ENCODE data around the gene PRL.

DNA sequence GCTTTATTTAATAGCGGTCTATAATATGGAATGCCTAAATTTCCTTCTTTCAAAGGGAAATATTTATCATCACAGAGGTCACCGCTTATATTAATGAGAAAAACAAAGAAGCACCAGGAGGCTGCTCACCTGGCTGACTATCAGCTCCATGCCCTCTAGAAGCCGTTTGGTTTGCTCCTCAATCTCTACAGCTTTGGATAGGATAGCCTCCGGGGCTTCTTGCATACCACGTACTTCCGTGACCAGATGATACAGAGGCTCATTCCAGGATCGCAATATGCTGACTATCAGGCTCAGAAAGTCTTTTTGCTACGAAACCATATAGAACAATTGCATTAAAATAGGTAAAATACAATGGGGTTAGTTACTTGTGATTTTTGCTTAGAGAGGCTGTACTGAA is 6.8 kb downstream of the PRL start:
- TF ChIP-seq ZNF558 (tag by site-specific recombination; IDR thresholded peaks at IDR 0.05) (no peak), ZNF274 (IDR thresholded peaks at IDR 0.05; ENCODE audit: low read length) (no peak), ZNF274 (tag by site-specific recombination; IDR thresholded peaks at IDR 0.05; ENCODE audit: borderline replicate concordance) (no peak), ZBTB7A (tag by site-specific recombination; IDR thresholded peaks at IDR 0.05; ENCODE audit: low read depth) (no peak), YY1 (tag by site-specific recombination; IDR thresholded peaks at IDR 0.05) (no peak), ZNF121 (tag by site-specific recombination; IDR thresholded peaks at IDR 0.05) (no peak)
- TF ChIP-seq, protein P1, sequence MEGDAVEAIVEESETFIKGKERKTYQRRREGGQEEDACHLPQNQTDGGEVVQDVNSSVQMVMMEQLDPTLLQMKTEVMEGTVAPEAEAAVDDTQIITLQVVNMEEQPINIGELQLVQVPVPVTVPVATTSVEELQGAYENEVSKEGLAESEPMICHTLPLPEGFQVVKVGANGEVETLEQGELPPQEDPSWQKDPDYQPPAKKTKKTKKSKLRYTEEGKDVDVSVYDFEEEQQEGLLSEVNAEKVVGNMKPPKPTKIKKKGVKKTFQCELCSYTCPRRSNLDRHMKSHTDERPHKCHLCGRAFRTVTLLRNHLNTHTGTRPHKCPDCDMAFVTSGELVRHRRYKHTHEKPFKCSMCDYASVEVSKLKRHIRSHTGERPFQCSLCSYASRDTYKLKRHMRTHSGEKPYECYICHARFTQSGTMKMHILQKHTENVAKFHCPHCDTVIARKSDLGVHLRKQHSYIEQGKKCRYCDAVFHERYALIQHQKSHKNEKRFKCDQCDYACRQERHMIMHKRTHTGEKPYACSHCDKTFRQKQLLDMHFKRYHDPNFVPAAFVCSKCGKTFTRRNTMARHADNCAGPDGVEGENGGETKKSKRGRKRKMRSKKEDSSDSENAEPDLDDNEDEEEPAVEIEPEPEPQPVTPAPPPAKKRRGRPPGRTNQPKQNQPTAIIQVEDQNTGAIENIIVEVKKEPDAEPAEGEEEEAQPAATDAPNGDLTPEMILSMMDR (tag by site-specific recombination; IDR thresholded peaks at IDR 0.05): no peak
- TF ChIP-seq, protein P2, sequence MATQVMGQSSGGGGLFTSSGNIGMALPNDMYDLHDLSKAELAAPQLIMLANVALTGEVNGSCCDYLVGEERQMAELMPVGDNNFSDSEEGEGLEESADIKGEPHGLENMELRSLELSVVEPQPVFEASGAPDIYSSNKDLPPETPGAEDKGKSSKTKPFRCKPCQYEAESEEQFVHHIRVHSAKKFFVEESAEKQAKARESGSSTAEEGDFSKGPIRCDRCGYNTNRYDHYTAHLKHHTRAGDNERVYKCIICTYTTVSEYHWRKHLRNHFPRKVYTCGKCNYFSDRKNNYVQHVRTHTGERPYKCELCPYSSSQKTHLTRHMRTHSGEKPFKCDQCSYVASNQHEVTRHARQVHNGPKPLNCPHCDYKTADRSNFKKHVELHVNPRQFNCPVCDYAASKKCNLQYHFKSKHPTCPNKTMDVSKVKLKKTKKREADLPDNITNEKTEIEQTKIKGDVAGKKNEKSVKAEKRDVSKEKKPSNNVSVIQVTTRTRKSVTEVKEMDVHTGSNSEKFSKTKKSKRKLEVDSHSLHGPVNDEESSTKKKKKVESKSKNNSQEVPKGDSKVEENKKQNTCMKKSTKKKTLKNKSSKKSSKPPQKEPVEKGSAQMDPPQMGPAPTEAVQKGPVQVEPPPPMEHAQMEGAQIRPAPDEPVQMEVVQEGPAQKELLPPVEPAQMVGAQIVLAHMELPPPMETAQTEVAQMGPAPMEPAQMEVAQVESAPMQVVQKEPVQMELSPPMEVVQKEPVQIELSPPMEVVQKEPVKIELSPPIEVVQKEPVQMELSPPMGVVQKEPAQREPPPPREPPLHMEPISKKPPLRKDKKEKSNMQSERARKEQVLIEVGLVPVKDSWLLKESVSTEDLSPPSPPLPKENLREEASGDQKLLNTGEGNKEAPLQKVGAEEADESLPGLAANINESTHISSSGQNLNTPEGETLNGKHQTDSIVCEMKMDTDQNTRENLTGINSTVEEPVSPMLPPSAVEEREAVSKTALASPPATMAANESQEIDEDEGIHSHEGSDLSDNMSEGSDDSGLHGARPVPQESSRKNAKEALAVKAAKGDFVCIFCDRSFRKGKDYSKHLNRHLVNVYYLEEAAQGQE (tag by site-specific recombination; IDR thresholded peaks at IDR 0.05): no peak
- TF ChIP-seq, protein P3, sequence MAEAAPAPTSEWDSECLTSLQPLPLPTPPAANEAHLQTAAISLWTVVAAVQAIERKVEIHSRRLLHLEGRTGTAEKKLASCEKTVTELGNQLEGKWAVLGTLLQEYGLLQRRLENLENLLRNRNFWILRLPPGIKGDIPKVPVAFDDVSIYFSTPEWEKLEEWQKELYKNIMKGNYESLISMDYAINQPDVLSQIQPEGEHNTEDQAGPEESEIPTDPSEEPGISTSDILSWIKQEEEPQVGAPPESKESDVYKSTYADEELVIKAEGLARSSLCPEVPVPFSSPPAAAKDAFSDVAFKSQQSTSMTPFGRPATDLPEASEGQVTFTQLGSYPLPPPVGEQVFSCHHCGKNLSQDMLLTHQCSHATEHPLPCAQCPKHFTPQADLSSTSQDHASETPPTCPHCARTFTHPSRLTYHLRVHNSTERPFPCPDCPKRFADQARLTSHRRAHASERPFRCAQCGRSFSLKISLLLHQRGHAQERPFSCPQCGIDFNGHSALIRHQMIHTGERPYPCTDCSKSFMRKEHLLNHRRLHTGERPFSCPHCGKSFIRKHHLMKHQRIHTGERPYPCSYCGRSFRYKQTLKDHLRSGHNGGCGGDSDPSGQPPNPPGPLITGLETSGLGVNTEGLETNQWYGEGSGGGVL (tag by site-specific recombination; IDR thresholded peaks at IDR 0.05): no peak
- TF ChIP-seq, protein P4, sequence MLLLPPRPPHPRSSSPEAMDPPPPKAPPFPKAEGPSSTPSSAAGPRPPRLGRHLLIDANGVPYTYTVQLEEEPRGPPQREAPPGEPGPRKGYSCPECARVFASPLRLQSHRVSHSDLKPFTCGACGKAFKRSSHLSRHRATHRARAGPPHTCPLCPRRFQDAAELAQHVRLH (tag by site-specific recombination; IDR thresholded peaks at IDR 0.05): no peak

Data from HEK293 (cell line).